Measurements from ENCODE around the gene TTC39A.

DNA sequence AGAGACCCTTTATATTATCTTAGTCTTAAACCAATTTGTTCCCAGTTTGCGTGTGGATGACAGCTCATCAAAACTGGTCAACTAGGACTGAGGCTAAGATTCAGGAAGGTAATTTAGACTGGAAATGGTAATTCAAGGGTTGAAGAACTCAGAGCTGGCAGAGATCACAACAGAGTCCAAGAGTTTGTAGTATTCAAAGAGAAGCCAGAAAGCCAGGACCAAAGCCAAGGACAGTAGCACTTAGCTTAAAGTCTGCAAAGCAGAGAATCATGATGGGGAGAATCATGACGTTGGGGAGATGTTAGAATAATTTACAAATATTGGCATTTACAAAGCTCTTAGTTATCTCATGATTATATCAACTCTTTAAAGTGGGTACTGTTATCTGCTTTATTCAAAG is 61.7 kb downstream of the TTC39A start:
- TF ChIP-seq, protein P1, sequence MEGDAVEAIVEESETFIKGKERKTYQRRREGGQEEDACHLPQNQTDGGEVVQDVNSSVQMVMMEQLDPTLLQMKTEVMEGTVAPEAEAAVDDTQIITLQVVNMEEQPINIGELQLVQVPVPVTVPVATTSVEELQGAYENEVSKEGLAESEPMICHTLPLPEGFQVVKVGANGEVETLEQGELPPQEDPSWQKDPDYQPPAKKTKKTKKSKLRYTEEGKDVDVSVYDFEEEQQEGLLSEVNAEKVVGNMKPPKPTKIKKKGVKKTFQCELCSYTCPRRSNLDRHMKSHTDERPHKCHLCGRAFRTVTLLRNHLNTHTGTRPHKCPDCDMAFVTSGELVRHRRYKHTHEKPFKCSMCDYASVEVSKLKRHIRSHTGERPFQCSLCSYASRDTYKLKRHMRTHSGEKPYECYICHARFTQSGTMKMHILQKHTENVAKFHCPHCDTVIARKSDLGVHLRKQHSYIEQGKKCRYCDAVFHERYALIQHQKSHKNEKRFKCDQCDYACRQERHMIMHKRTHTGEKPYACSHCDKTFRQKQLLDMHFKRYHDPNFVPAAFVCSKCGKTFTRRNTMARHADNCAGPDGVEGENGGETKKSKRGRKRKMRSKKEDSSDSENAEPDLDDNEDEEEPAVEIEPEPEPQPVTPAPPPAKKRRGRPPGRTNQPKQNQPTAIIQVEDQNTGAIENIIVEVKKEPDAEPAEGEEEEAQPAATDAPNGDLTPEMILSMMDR (IDR thresholded peaks at IDR 0.05): no peak
- TF ChIP-seq POLR2A (IDR thresholded peaks at IDR 0.05): no peak
